ENCODE data around the gene TAS2R42.

The TAS2R42 gene

DNA sequence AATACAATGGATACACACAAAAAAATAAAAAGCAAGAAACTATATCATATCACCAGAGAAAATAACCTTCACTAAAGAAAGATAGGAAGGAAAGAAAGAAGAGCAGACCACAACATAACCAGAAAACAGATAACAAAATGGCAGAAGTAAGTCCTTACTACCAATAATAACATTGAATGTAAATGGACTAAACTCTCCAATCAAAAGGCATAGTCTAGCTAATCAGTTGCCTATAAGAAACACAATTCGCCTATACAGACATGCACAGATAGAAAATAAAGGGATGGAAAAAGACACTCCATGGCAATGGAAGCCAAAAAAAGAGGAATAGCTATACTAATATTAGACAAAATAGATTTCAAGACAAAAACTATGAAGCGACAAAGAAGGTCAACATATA lies 43.4 kb downstream of the TAS2R42 start:
- no peak for DNase-seq

DNA sequence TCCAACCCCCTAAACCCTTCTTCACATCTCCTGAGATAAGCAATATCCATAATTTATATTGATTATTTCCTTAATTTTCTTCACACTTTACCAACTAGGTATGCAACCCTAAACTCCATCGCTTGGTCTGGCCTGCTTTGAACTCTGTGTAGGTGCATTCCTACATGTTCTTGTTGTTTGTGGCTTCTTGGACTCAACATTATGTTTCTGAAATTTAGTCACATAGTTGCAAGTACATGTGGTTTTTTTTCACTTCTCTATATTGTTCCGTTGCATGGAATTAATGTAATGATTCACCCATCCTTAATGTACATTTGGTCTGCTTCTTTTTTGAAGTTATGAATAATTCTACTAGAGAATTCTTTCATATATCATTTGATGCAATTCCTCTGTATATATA lies 50.7 kb downstream of the TAS2R42 start:
- DNase-seq: no peak
